Stromal cell of bone marrow (primary cell): ENCODE results near the gene UTP11.

Source experiments
- DNase-seq: peaks from one replicate; pipeline ENCODE4 v3.0.0-alpha.2; 2012; ENCODE audit warnings: low read depth

Gene UTP11

GRCh38 chr1:38003261-38004250 is 9.0 kb upstream of the UTP11 start:
- DNase-seq = no peak

- DNase-seq = no peak
Observed at GRCh38 chr1:38004284-38005108, 8.0 kb upstream of the UTP11 start.

GRCh38 chr1:38005195-38006007 is 7.1 kb upstream of the UTP11 start, which contains the start of gene FHL3:
FHL3 (minus strand) TSS chr1:38005514; CDS start chr1:37999412, 6,102 bp downstream.
- DNase-seq = no peak

- DNase-seq = no peak
Observed at GRCh38 chr1:38006008-38006828, 6.3 kb upstream of the UTP11 start.

- peak; percentile 70 for DNase-seq
Observed at GRCh38 chr1:38009088-38009840, 3.3 kb upstream of the UTP11 start.

GRCh38 chr1:38009841-38010180 is 2.7 kb upstream of the UTP11 start:
- no peak for DNase-seq

GRCh38 chr1:38013227-38013622 is 691 bp downstream of the UTP11 start:
- DNase-seq = no peak

GRCh38 chr1:38014171-38014570 is 1.6 kb downstream of the UTP11 start:
- DNase-seq = no peak

- DNase-seq = no peak
Observed at GRCh38 chr1:38014724-38015424, 2.3 kb downstream of the UTP11 start.

- DNase-seq = no peak
Observed at GRCh38 chr1:38015978-38016725, 3.6 kb downstream of the UTP11 start.

- no peak for DNase-seq
Observed at GRCh38 chr1:38018864-38019343, 6.4 kb downstream of the UTP11 start.

- no peak for DNase-seq
Observed at GRCh38 chr1:38020396-38020795, 7.9 kb downstream of the UTP11 start.

- DNase-seq = no peak
Observed at GRCh38 chr1:38021969-38022368, 9.4 kb downstream of the UTP11 start.

GRCh38 chr1:38022810-38023209 is 10.3 kb downstream of the UTP11 start:
- DNase-seq = no peak

GRCh38 chr1:38025233-38025632 is 12.7 kb downstream of the UTP11 start:
- DNase-seq = no peak

- no peak for DNase-seq
Observed at GRCh38 chr1:38025664-38026063, 13.1 kb downstream of the UTP11 start.

- DNase-seq = no peak
Observed at GRCh38 chr1:38026592-38027200, 14.2 kb downstream of the UTP11 start.
